T-helper 2 cell treated with Interferon-gamma antibody and Interleukin-4, amounts not matched to agents 100 ng/mL and 5 ng/mL, for 36 hours (primary cell): Measurements from ENCODE around the gene PRPF19. TPM values are rescaled to one million over a fixed set of nuclear protein-coding genes. Genes with fewer than 3 reads are reported as not detected.

Experiments
- intact Hi-C: fragments of 100-400 bp; cut with micrococcal nuclease; formaldehyde crosslinking; loops from one replicate; pipeline ENCODE4 v1.15.1; 2023
- total RNA-seq: library from RNA; stranded (reverse); gene quantifications from 2 replicates; pipeline ENCODE4 v1.2.3, GENCODE V29; 2022

Gene PRPF19
- total RNA-seq, 1 donor from 2014 or later, result 185 TPM

GRCh38 chr11:60924110-60924905, 17.9 kb upstream of the PRPF19 start, which contains the start of gene TMEM132A:
Gene TMEM132A (plus strand): TSS chr11:60924460. CDS start chr11:60924634, 174 bp downstream.
- intact Hi-C loops, result no loop called here

GRCh38 chr11:60923800-60924109, 17.4 kb upstream of the PRPF19 start:
- intact Hi-C loops, result no loop called here

- intact Hi-C loops, result no loop called here
Measured at GRCh38 chr11:60923326-60923725, 16.9 kb upstream of the PRPF19 start.

- intact Hi-C loops, result no loop called here
Measured at GRCh38 chr11:60922906-60923305, 16.5 kb upstream of the PRPF19 start.

- intact Hi-C loops, result no loop called here
Measured at GRCh38 chr11:60921777-60922335, 15.5 kb upstream of the PRPF19 start.

- intact Hi-C loops, result no loop called here
Measured at GRCh38 chr11:60921259-60921658, 14.9 kb upstream of the PRPF19 start.

GRCh38 chr11:60919956-60920355, 13.6 kb upstream of the PRPF19 start:
- intact Hi-C loops, result loop anchor here (5.0 to 10.0 kb wide), 2 partner anchors 207 to 505 kb away; partner anchors contain the start of gene CPSF7

GRCh38 chr11:60919320-60919719, 12.9 kb upstream of the PRPF19 start:
- intact Hi-C loops, result loop anchor here (5.0 to 10.0 kb wide), 2 partner anchors 208 to 505 kb away; partner anchors contain the start of gene CPSF7

- intact Hi-C loops, result loop anchor here (5.0 to 10.0 kb wide), 2 partner anchors 208 to 506 kb away; partner anchors contain the start of gene CPSF7
Measured at GRCh38 chr11:60918939-60919265, 12.5 kb upstream of the PRPF19 start.

GRCh38 chr11:60918251-60918938, 12.0 kb upstream of the PRPF19 start:
- intact Hi-C loops, result loop anchor here (5.0 to 10.0 kb wide), 2 partner anchors 209 to 506 kb away; partner anchors contain the start of gene CPSF7

GRCh38 chr11:60917267-60917666, 10.9 kb upstream of the PRPF19 start:
- intact Hi-C loops, result loop anchor here (5.0 to 10.0 kb wide), 2 partner anchors 210 to 508 kb away; partner anchors contain the start of gene CPSF7

GRCh38 chr11:60916669-60917206, 10.4 kb upstream of the PRPF19 start:
- intact Hi-C loops, result loop anchor here (5.0 to 10.0 kb wide), 2 partner anchors 211 to 508 kb away; partner anchors contain the start of gene CPSF7

- intact Hi-C loops, result loop anchor here (1.0 to 10.0 kb wide), 8 partner anchors 9 to 509 kb away; partner anchors contain the start of genes CCDC86, CD6, CPSF7 and DDB1
Measured at GRCh38 chr11:60915248-60915914, 9.0 kb upstream of the PRPF19 start.

GRCh38 chr11:60914633-60915247, 8.4 kb upstream of the PRPF19 start:
- intact Hi-C loops, result loop anchor here (1.0 to 10.0 kb wide), 8 partner anchors 8 to 510 kb away; partner anchors contain the start of genes CCDC86, CD6, CPSF7 and DDB1

GRCh38 chr11:60913793-60914632, 7.6 kb upstream of the PRPF19 start, which contains the start of gene TMEM109:
Gene TMEM109 (plus strand): TSS chr11:60914158. CDS start chr11:60919694, 5,536 bp downstream.
- intact Hi-C loops, result loop anchor here (2.0 to 10.0 kb wide), 4 partner anchors 57 to 511 kb away; partner anchors contain the start of genes CCDC86, CD6, CPSF7 and DDB1

- intact Hi-C loops, result loop anchor here (10.0 kb wide), 1 partner anchor 512 kb away; the partner anchor contains the start of gene CPSF7
Measured at GRCh38 chr11:60912851-60913528, 6.6 kb upstream of the PRPF19 start.

- intact Hi-C loops, result loop anchor here (10.0 kb wide), 1 partner anchor 512 kb away; the partner anchor contains the start of gene CPSF7
Measured at GRCh38 chr11:60912223-60912850, 6.0 kb upstream of the PRPF19 start.
